Calu3 (cell line): ENCODE results near the gene CCPG1. TPM values are rescaled to one million over a fixed set of nuclear protein-coding genes. Genes with fewer than 3 reads are reported as not detected.

Experiments
- BruUV-seq: library from RNA; stranded (reverse); fragments of 400-500 nt; replicated peaks from 2 replicates; lab custom pipeline; 2021; lab: Mats Ljungman, UMichigan
- CTCF ChIA-PET: fragments of 300-600 bp; sonication (Branson Sonifier 250); formaldehyde crosslinking; loops from one replicate; lab custom pipeline; 2022; ENCODE audit warnings: antibody characterized with exemption; lab: Charles Lee
- DNase-seq: peaks from one replicate; pipeline ENCODE4 v3.0.0; 2022
- H3K27ac Mint-ChIP-seq: one replicate; pipeline ENCODE4 v1.8.0; 2022; ENCODE audit warnings: mixed read lengths; ENCODE audit not compliant: unreplicated experiment
- H3K27me3 Mint-ChIP-seq: one replicate; pipeline ENCODE4 v1.8.0; 2022; ENCODE audit warnings: mixed read lengths; ENCODE audit not compliant: unreplicated experiment
- H3K36me3 Mint-ChIP-seq: one replicate; pipeline ENCODE4 v1.8.0; 2022; ENCODE audit warnings: mild to moderate bottlenecking, moderate library complexity, mixed read lengths; ENCODE audit not compliant: insufficient read depth, unreplicated experiment
- H3K4me1 Mint-ChIP-seq: one replicate; pipeline ENCODE4 v1.8.0; 2022; ENCODE audit warnings: mild to moderate bottlenecking, low read depth, mixed read lengths; ENCODE audit not compliant: unreplicated experiment
- H3K4me3 Mint-ChIP-seq: one replicate; pipeline ENCODE4 v1.8.0; 2022; ENCODE audit warnings: mild to moderate bottlenecking, low read depth, moderate library complexity, mixed read lengths; ENCODE audit not compliant: unreplicated experiment
- H3K9me3 Mint-ChIP-seq: one replicate; pipeline ENCODE4 v1.8.0; 2022; ENCODE audit warnings: low read depth, mixed read lengths; ENCODE audit not compliant: unreplicated experiment
- intact Hi-C: fragments of 100-400 bp; cut with micrococcal nuclease; formaldehyde crosslinking; loops from one replicate; pipeline ENCODE4 v1.10.0; 2022; ENCODE audit not compliant: unreplicated experiment
- total RNA-seq: library from RNA; stranded (reverse); gene quantifications from 2 replicates; pipeline ENCODE4 v1.2.3, GENCODE V29; 2022
- TF ChIP-seq, protein P1 (sequence below): fragments of 200-600 bp; IDR thresholded peaks from one replicate; pipeline ENCODE4 v1.8.0; 2022; ENCODE audit warnings: antibody characterized with exemption; ENCODE audit not compliant: unreplicated experiment

CCPG1 gene
- total RNA-seq, 1 experiment from 2014 or later: 54.5 TPM

DNA sequence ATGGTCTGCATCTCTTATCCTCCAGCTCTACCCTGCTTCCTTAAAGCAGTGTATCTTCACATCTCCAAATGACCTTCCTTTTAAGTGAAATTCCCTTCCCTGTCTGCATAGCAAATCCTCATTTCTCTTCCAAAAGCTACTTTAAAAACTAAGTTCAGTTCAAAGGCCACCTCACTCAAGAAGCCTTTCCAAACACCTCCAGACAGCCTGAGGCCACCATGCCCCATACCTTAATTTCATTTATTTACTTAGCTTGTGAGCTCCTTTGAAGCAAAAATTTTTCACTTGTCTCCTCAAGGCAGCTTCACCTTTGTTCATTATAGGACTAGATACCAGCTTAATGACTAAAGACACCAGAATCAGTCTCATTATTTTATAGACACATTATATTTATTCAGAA lies 49.7 kb downstream of the CCPG1 start:
- no peaks in the 10 kb centered on the region for H3K9me3 Mint-ChIP-seq
- H3K27ac Mint-ChIP-seq: no peak overlapping the region
- BruUV-seq: no TSS peak
- DNase-seq: no peak
- H3K36me3 Mint-ChIP-seq: peaks cover 5% of the 10 kb centered on the region
- CTCF ChIA-PET: interaction anchor here (1.1 kb wide), 1 partner anchor 40 kb away, joined by 3 read pairs; the partner anchor contains the start of genes PIGB and PIGBOS1
- H3K27me3 Mint-ChIP-seq: no peaks in the 10 kb centered on the region
- H3K4me3 Mint-ChIP-seq: no peak overlapping the region
- TF ChIP-seq, protein P1, sequence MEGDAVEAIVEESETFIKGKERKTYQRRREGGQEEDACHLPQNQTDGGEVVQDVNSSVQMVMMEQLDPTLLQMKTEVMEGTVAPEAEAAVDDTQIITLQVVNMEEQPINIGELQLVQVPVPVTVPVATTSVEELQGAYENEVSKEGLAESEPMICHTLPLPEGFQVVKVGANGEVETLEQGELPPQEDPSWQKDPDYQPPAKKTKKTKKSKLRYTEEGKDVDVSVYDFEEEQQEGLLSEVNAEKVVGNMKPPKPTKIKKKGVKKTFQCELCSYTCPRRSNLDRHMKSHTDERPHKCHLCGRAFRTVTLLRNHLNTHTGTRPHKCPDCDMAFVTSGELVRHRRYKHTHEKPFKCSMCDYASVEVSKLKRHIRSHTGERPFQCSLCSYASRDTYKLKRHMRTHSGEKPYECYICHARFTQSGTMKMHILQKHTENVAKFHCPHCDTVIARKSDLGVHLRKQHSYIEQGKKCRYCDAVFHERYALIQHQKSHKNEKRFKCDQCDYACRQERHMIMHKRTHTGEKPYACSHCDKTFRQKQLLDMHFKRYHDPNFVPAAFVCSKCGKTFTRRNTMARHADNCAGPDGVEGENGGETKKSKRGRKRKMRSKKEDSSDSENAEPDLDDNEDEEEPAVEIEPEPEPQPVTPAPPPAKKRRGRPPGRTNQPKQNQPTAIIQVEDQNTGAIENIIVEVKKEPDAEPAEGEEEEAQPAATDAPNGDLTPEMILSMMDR: no peak
- intact Hi-C loops: no loop called here
- H3K4me1 Mint-ChIP-seq: no peaks in the 10 kb centered on the region

DNA sequence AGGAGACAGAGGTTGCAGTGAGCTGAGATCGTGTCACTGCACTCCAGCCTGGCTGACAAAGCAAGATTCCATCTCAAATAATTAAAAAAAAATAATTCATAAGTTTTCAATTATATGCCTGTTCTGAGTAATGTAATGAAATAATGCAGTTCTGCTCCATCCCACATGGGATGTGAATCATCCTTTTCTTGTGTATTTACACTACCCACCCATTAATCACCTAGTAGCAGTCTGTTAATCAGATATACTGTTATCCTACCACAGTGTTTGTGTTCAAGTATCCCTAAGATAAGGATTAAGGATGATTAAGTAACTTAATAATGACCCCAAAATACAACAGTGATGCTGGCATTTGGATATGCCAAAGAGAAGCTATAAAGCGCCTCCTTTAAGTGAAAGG lies 50.4 kb downstream of the CCPG1 start:
- Mint-ChIP-seq H3K4me1 (no peaks in the 10 kb centered on the region), H3K27me3 (no peaks in the 10 kb centered on the region), H3K4me3 (no peak overlapping the region), H3K36me3 (peaks cover 5% of the 10 kb centered on the region), H3K27ac (no peak overlapping the region), H3K9me3 (no peaks in the 10 kb centered on the region)
- intact Hi-C loops: no loop called here
- CTCF ChIA-PET: no interaction called here
- DNase-seq: no peak
- no TSS peak for BruUV-seq
- TF ChIP-seq, protein P1: no peak

DNA sequence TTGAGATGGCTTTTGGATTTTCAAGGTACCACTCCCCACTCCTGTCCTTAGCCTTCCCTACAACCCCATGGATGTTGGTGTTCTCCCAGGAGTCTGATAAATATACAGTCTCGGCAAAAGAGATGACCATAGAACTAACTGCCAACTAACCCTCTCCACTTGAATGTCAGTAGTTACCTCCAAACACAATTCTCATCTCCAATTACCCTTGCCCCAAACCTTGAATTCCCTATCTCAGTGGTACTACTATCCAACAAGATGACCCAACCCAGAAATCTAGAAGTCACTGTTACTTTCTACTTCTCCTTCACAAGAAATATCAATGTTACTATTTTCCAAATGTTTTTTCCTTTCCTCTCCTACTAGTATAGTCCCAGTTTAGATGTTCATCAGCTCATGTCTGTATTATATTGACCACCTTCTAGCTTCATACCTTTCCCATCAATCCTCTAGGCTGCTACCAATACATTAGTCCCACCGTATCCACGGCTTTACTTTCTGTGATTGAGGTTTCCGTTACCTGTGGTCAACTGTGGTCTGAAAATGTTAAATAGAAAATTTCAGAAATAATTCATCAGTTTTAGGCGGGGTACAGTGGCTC lies 51.1 kb downstream of the CCPG1 start:
- DNase-seq: no peak
- H3K27me3 Mint-ChIP-seq: no peaks in the 10 kb centered on the region
- CTCF ChIA-PET: interaction anchor here (1.5 kb wide), 1 partner anchor 51 kb away, joined by 3 read pairs; the partner anchor contains the start of genes CCPG1 and PIERCE2
- TF ChIP-seq, protein P1: no peak
- intact Hi-C loops: no loop called here
- no peaks in the 10 kb centered on the region for H3K9me3 Mint-ChIP-seq
- H3K36me3 Mint-ChIP-seq: peaks cover 5% of the 10 kb centered on the region
- no TSS peak for BruUV-seq
- no peaks in the 10 kb centered on the region for H3K4me1 Mint-ChIP-seq
- no peak overlapping the region for H3K4me3 Mint-ChIP-seq
- H3K27ac Mint-ChIP-seq: no peak overlapping the region

DNA sequence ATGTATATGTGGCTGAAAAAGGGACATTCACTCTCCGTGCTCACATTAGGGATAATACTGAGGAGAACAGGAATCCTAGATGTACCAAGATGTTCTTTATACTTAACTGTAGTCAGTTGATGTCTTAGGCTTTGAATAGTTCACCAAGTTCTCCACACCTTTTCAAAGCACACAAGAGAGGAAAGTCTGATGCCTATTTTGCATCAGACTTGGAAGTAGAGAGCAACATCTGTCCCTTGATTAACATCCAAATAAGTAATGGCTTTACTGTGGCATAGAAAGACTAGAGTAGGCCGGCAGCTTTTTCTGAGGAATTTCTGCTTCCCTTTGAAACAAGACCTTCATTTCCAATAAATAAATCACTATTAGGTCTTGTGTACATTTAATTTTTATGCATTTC lies 55.1 kb downstream of the CCPG1 start:
- no peaks in the 10 kb centered on the region for H3K9me3 Mint-ChIP-seq
- H3K27ac Mint-ChIP-seq: no peak overlapping the region
- no peak overlapping the region for H3K4me3 Mint-ChIP-seq
- TF ChIP-seq, protein P1: no peak
- H3K4me1 Mint-ChIP-seq: no peaks in the 10 kb centered on the region
- peaks cover 10% of the 10 kb centered on the region for H3K36me3 Mint-ChIP-seq
- intact Hi-C loops: no loop called here
- H3K27me3 Mint-ChIP-seq: no peaks in the 10 kb centered on the region
- no TSS peak for BruUV-seq
- CTCF ChIA-PET: no interaction called here
- DNase-seq: no peak
